Measurements from ENCODE around the gene FIGNL2.

GRCh38 chr12:51895378-51896135 lies 47.0 kb upstream of the FIGNL2 start:
- no peak for TF ChIP-seq IRF1 (CRISPR knock-in tag; IDR thresholded peaks at IDR 0.05; ENCODE audit: low read depth)
- no peak for TF ChIP-seq SRF (IDR thresholded peaks at IDR 0.05; ENCODE audit: low read depth, low read length)
- TF ChIP-seq HOXA7 (CRISPR knock-in tag; IDR thresholded peaks at IDR 0.05) = no peak
- no peak for TF ChIP-seq CHD2 (IDR thresholded peaks at IDR 0.05; ENCODE audit: low read depth, low read length)
- TF ChIP-seq E2F5 (CRISPR knock-in tag; conservative IDR thresholded peaks at IDR 0.05) = no peak
- TF ChIP-seq ZKSCAN1 (IDR thresholded peaks at IDR 0.05; ENCODE audit: low read length) = no peak

All from HepG2 (cell line).